NB4 (cell line): Measurements from ENCODE around the gene CCL1.

ENCODE experiments used
- CTCF ChIP-seq: IDR thresholded peaks from one replicate; pipeline ENCODE4 v1.5.1; 2012; ENCODE audit warnings: low read depth, low read length
- MYC ChIP-seq: IDR thresholded peaks from 2 replicates; pipeline ENCODE4 v1.6.1; 2011; ENCODE audit warnings: low read depth, low read length
- POLR2A ChIP-seq: IDR thresholded peaks from 2 replicates; pipeline ENCODE4 v1.6.1; 2011; ENCODE audit warnings: mild to moderate bottlenecking; ENCODE audit not compliant: insufficient read length; ENCODE audit errors: extremely low read depth

GRCh38 chr17:34364751-34365150, 1.7 kb upstream of the CCL1 start:
- no peak for TF ChIP-seq CTCF
- no peak for TF ChIP-seq POLR2A
- TF ChIP-seq MYC, result no peak
